Frontal cortex (tissue), 4 donors: ENCODE measurements around the gene CLDN14. TPM values are rescaled to one million over a fixed set of nuclear protein-coding genes. Genes with fewer than 3 reads are reported as not detected.

Experiments
- DNase-seq, 2 donors: peaks; one replicate each; pipeline ENCODE4 v3.0.0; 2012; ENCODE audit warnings: low spot score in 2 of 2
- FAIRE-seq: peaks from 2 replicates; lab custom pipeline; 2012; peaks lifted over from hg19 to GRCh38; lab: Jason Lieb, UNC
- total RNA-seq: library from RNA; depleted of rRNA; stranded (reverse); fragments of >200 nt; gene quantifications from one replicate; pipeline ENCODE4 v1.2.3, GENCODE V29; 2014
- donor health status: control.
- donor health status: control.
- donor health status: control.

CLDN14 gene
- total RNA-seq, 1 donor from 2014 or later, result not detected

GRCh38 chr21:36504067-36505058 is 24.4 kb upstream of the CLDN14 start:
- FAIRE-seq (peak; percentile 63), DNase-seq (peak; percentile 33 to 44)

- FAIRE-seq, result no peak
- DNase-seq, result no peak
These were observed 22.4 kb upstream of the CLDN14 start for GRCh38 chr21:36502365-36502764.

- no peak for FAIRE-seq
These were observed 21.6 kb upstream of the CLDN14 start for GRCh38 chr21:36501589-36501892.

GRCh38 chr21:36499578-36500471 is 19.9 kb upstream of the CLDN14 start:
- DNase-seq, result no peak
- no peak for FAIRE-seq

More at GRCh38 chr21:36501589-36501892, 21.6 kb upstream of the CLDN14 start:
- no peak for DNase-seq

GRCh38 chr21:36494557-36494956 is 14.6 kb upstream of the CLDN14 start:
- DNase-seq, result no peak
- no peak for FAIRE-seq

GRCh38 chr21:36491209-36491910 is 11.4 kb upstream of the CLDN14 start:
- FAIRE-seq (no peak), DNase-seq (no peak)

- no peak for DNase-seq
- FAIRE-seq, result no peak
These were observed 9.8 kb upstream of the CLDN14 start for GRCh38 chr21:36489776-36490165.

- DNase-seq, result no peak
- no peak for FAIRE-seq
These were observed 9.3 kb upstream of the CLDN14 start for GRCh38 chr21:36489103-36489775.

GRCh38 chr21:36487641-36488307 is 7.9 kb upstream of the CLDN14 start:
- no peak for FAIRE-seq
- DNase-seq, result no peak

- FAIRE-seq (no peak), DNase-seq (no peak)
These were observed 6.3 kb upstream of the CLDN14 start for GRCh38 chr21:36486246-36486645.

- FAIRE-seq (no peak), DNase-seq (no peak)
These were observed 5.6 kb upstream of the CLDN14 start for GRCh38 chr21:36485476-36485875.

- FAIRE-seq (no peak), DNase-seq (no peak)
These were observed 3.2 kb upstream of the CLDN14 start for GRCh38 chr21:36483095-36483494.

GRCh38 chr21:36482673-36483072 is 2.8 kb upstream of the CLDN14 start:
- DNase-seq (no peak), FAIRE-seq (no peak)

- FAIRE-seq (no peak), DNase-seq (no peak)
These were observed 2.3 kb upstream of the CLDN14 start for GRCh38 chr21:36482181-36482580.

- DNase-seq (no peak), FAIRE-seq (no peak)
These were observed 1.7 kb upstream of the CLDN14 start for GRCh38 chr21:36481639-36482038.

GRCh38 chr21:36480618-36481017 is 696 bp upstream of the CLDN14 start:
- no peak for FAIRE-seq
- DNase-seq, result no peak

GRCh38 chr21:36478941-36479340 is 981 bp downstream of the CLDN14 start:
- FAIRE-seq (no peak), DNase-seq (no peak)

- no peak for FAIRE-seq
- DNase-seq, result no peak
These were observed 1.7 kb downstream of the CLDN14 start for GRCh38 chr21:36478207-36478701.

GRCh38 chr21:36477559-36477958 is 2.4 kb downstream of the CLDN14 start:
- FAIRE-seq (no peak), DNase-seq (no peak)
